Panc1 (cell line): ENCODE results near the gene ABLIM2. TPM values are rescaled to one million over a fixed set of nuclear protein-coding genes. Genes with fewer than 3 reads are reported as not detected.

Source experiments
- ATAC-seq: fragments of 200-7000 bp; cut with Tn5 transposase; 2 replicates; pipeline ENCODE4 v1.9.1; 2020; ENCODE audit warnings: mild to moderate bottlenecking, moderate library complexity
- BruUV-seq: library from RNA; stranded (reverse); fragments of 400-500 nt; replicated peaks from 2 replicates; lab custom pipeline; 2021; lab: Mats Ljungman, UMichigan
- CTCF ChIA-PET: fragments of 300-600 bp; sonication (Branson Sonifier 250); formaldehyde crosslinking; loops from one replicate; lab custom pipeline; 2022; ENCODE audit warnings: antibody characterized with exemption; lab: Charles Lee
- POLR2A ChIA-PET: fragments of 300-600 bp; sonication (Branson Sonifier 250); formaldehyde crosslinking; loops from one replicate; lab custom pipeline; 2022; ENCODE audit warnings: antibody characterized with exemption; lab: Charles Lee
- DNase-seq: peaks from one replicate; pipeline ENCODE4 v3.0.0-alpha.2; 2010; ENCODE audit warnings: low read depth, low spot score
- H3K27ac ChIP-seq: 2 replicates; pipeline ENCODE4 v1.5.1; 2011; ENCODE audit warnings: mild to moderate bottlenecking, low read length, inconsistent platforms
- H3K27me3 ChIP-seq: fragments of 200-500 bp; sonication (Bioruptor generic); 2 replicates; pipeline ENCODE4 v1.6.0; 2014; ENCODE audit warnings: low read length, inconsistent platforms; ENCODE audit not compliant: control insufficient read depth, insufficient read depth
- H3K36me3 ChIP-seq: fragments of 200-500 bp; sonication (Bioruptor generic); 2 replicates; pipeline ENCODE4 v1.5.1; 2014; ENCODE audit warnings: inconsistent platforms, mild to moderate bottlenecking, low read length, moderate library complexity; ENCODE audit not compliant: control insufficient read depth, insufficient read depth
- H3K4me1 ChIP-seq: 2 replicates; pipeline ENCODE4 v1.5.1; 2011; ENCODE audit warnings: inconsistent platforms, mild to moderate bottlenecking, low read length, moderate library complexity; ENCODE audit not compliant: control insufficient read depth, insufficient read depth
- H3K4me3 ChIP-seq, 2 experiments: 2 replicates each; pipeline ENCODE4 v1.5.1; 2011 to 2012; ENCODE audit warnings: low read depth in 2 of 2, low read length in 2 of 2, mild to moderate bottlenecking in 2 of 2, inconsistent platforms in 1 of 2, moderate library complexity in 1 of 2
- H3K9me3 ChIP-seq: fragments of 200-500 bp; sonication (Bioruptor generic); 2 replicates; pipeline ENCODE4 v1.5.1; 2014; ENCODE audit warnings: low read depth, mild to moderate bottlenecking, inconsistent platforms, low read length, moderate library complexity; ENCODE audit not compliant: control insufficient read depth, insufficient read depth
- CTCF ChIP-seq: fragments of 450-650 bp; IDR thresholded peaks from 2 replicates; pipeline ENCODE4 v1.5.1; 2017; ENCODE audit warnings: mild to moderate bottlenecking
- POLR2AphosphoS5 ChIP-seq: IDR thresholded peaks from 2 replicates; pipeline ENCODE4 v1.6.1; 2012; ENCODE audit warnings: mild to moderate bottlenecking, low read depth, low read length, moderate library complexity
- REST ChIP-seq, 2 experiments: IDR thresholded peaks; 2 replicates each; pipeline ENCODE4 v1.6.1; 2011 to 2012; ENCODE audit warnings: low read depth in 2 of 2, control low read depth in 1 of 2, low read length in 1 of 2, mild to moderate bottlenecking in 1 of 2, moderate library complexity in 1 of 2; ENCODE audit not compliant: insufficient read depth in 1 of 2
- SIN3A ChIP-seq: IDR thresholded peaks from 2 replicates; pipeline ENCODE4 v1.6.1; 2012; ENCODE audit warnings: low read depth, mild to moderate bottlenecking, low read length, moderate library complexity, borderline replicate concordance; ENCODE audit not compliant: insufficient read depth
- TCF7L2 ChIP-seq: IDR thresholded peaks from 2 replicates; pipeline ENCODE4 v1.6.1; 2011; ENCODE audit warnings: mild to moderate bottlenecking, low read depth, low read length, inconsistent platforms
- in situ Hi-C: cut with HindIII; loops from 2 replicates; pipeline ENCODE4 v1.10.0; 2016; ENCODE audit warnings: low sequenced_read_pairs, low pct_unique_long_range_greater_than_20kb
- intact Hi-C: fragments of 100-400 bp; cut with micrococcal nuclease; formaldehyde crosslinking; loops from one replicate; pipeline ENCODE4 v1.10.0; 2022; ENCODE audit not compliant: unreplicated experiment
- total RNA-seq: library from RNA; stranded (reverse); gene quantifications from one replicate; pipeline ENCODE4 v1.2.1, GENCODE V29; 2021; ENCODE audit not compliant: unreplicated experiment

ABLIM2 gene
- total RNA-seq, 1 experiment from 2014 or later = 0.64 TPM

GRCh38 chr4:7989654-7990053 lies 169.0 kb downstream of the ABLIM2 start:
- H3K27ac ChIP-seq = no peak overlapping the region
- TF ChIP-seq CTCF = no peak
- H3K4me1 ChIP-seq = peaks cover 25% of the 10 kb centered on the region
- H3K27me3 ChIP-seq = no peaks in the 10 kb centered on the region
- intact Hi-C loops (no loop called here), in situ Hi-C loops (no loop called here)
- no peak overlapping the region for H3K4me3 ChIP-seq
- H3K36me3 ChIP-seq = no peaks in the 10 kb centered on the region
- no peak for ATAC-seq
- no peak for DNase-seq
- POLR2A ChIA-PET = no interaction called here
- CTCF ChIA-PET = no interaction called here
- H3K9me3 ChIP-seq = no peaks in the 10 kb centered on the region
- no TSS peak for BruUV-seq

GRCh38 chr4:7988437-7988836 lies 170.2 kb downstream of the ABLIM2 start:
- intact Hi-C loops = no loop called here
- POLR2A ChIA-PET = no interaction called here
- Histone ChIP-seq H3K27me3 (no peaks in the 10 kb centered on the region), H3K4me3 (no peak overlapping the region), H3K27ac (peak overlapping the region; percentile 54), H3K4me1 (peaks cover 31% of the 10 kb centered on the region), H3K36me3 (no peaks in the 10 kb centered on the region), H3K9me3 (no peaks in the 10 kb centered on the region)
- CTCF ChIA-PET = interaction anchor here (0.6 kb wide), 1 partner anchor 186 kb away, joined by 4 read pairs; no protein-coding TSS in a partner anchor
- TF ChIP-seq REST (IDR thresholded peaks at IDR 0.05; ENCODE audit: insufficient read depth in 1 of 2, low read depth in 2 of 2, low read length in 1 of 2) (no peak), SIN3A (no peak), TCF7L2 (no peak), CTCF (no peak), POLR2AphosphoS5 (no peak)
- ATAC-seq = no peak
- BruUV-seq = no TSS peak
- DNase-seq = no peak
- in situ Hi-C loops = no loop called here
